Measurements from ENCODE around the gene DNAAF5. TPM values are rescaled to one million over a fixed set of nuclear protein-coding genes. Genes with fewer than 3 reads are reported as not detected.
A peak's percentile ranks its signal among the peaks of the same experiment; 100 is the strongest.

The DNAAF5 gene
- total and polyA plus RNA-seq, 2 experiments from 2014 or later, result 32.7 to 93.8 TPM

- TF ChIP-seq, protein P1, sequence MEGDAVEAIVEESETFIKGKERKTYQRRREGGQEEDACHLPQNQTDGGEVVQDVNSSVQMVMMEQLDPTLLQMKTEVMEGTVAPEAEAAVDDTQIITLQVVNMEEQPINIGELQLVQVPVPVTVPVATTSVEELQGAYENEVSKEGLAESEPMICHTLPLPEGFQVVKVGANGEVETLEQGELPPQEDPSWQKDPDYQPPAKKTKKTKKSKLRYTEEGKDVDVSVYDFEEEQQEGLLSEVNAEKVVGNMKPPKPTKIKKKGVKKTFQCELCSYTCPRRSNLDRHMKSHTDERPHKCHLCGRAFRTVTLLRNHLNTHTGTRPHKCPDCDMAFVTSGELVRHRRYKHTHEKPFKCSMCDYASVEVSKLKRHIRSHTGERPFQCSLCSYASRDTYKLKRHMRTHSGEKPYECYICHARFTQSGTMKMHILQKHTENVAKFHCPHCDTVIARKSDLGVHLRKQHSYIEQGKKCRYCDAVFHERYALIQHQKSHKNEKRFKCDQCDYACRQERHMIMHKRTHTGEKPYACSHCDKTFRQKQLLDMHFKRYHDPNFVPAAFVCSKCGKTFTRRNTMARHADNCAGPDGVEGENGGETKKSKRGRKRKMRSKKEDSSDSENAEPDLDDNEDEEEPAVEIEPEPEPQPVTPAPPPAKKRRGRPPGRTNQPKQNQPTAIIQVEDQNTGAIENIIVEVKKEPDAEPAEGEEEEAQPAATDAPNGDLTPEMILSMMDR (IDR thresholded peaks at IDR 0.05; ENCODE audit: low read depth, low read length), result no peak
- no peaks in the 10 kb centered on the region for H3K27me3 ChIP-seq
- H3K36me3 ChIP-seq, result no peaks in the 10 kb centered on the region
- H3K9me3 ChIP-seq (ENCODE audit: low read depth), result no peaks in the 10 kb centered on the region
- no peak overlapping the region for H3K27ac ChIP-seq
- no peaks in the 10 kb centered on the region for H3K4me1 ChIP-seq (ENCODE audit: low read depth)
- H3K4me3 ChIP-seq, result no peak overlapping the region
- DNase-seq (ENCODE audit: low read depth in 1 of 2, low spot score in 1 of 2), result no peak
Observed at GRCh38 chr7:805261-805660, 78.8 kb downstream of the DNAAF5 start.

DNA sequence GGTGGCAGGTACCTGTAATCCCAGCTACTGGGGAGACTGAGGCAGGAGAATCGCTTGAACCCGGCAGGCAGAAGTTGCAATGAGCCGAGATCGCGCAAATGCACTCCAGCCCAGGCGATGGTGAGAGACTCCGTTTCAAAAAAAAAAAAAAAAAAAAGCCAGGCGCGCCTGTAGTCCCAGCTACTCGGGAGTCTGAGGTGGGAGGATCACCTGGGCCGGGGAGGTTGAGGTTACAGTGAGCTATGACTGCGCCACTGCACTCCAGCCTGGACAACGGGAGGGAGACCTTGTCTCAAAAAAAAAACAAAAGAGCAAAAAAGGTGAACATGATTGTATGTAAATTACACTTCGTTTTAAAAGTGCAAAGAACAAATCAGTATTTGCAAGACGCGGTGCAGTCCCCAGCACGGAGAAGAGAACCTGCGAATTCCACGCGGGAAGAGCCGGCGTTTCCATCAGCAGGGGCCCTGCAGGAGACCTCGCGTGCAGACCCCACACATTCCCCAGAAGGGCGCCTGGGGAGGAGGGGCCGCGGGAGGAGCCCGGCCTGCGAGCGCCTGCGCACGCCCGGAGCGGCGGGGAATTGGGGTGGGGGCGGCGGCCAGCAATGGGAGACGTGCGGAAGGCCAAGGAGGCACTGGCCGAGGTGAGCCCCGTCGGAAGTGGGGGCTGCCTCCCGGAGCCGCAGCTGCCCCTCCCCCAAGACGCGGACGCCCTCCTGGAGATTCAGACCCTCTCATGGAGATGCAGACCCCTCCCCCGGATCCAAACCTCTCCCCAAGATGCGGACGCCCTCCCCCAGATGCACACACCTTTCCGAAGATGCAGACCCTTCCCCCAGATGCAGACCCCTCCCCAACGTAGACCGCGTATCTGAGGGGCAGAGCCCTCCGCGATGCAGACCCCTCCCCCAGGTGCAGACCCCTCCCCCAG is 89.1 kb downstream of the DNAAF5 start:
- no peaks in the 10 kb centered on the region for H3K36me3 ChIP-seq
- peak overlapping the region; percentile 36 for H3K4me3 ChIP-seq
- no peaks in the 10 kb centered on the region for H3K27me3 ChIP-seq
- peaks cover 17% of the 10 kb centered on the region for H3K4me1 ChIP-seq (ENCODE audit: low read depth)
- H3K9me3 ChIP-seq (ENCODE audit: low read depth), result no peaks in the 10 kb centered on the region
- DNase-seq (ENCODE audit: low read depth in 1 of 2, low spot score in 1 of 2), result peak; percentile 26 to 90
- H3K27ac ChIP-seq, result peak overlapping the region; percentile 1
- TF ChIP-seq, protein P1 (IDR thresholded peaks at IDR 0.05; ENCODE audit: low read depth, low read length), result no peak

DNA sequence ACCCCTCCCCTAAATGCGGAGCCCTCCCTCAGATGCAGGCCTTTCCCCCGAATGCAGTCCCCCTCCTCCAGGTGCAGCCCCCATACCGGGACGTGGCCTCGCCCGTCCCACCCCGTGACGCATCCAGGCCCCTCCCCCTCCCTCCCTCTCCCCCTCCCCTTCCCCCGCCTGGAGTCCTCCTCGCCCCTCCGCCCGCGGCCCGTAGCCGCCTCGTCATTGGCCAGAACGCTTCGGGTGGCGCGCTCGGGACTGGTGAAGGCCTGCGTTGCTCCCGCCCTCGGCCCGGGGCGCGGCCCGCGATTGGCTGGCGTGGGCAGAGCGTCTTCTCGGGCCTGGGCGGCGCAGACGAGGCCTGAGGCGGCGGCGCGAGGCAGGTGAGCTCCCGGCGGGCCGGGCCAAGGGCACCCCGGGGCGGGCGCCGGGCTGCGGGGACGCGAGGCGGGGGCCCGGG is 89.8 kb downstream of the DNAAF5 start:
- peaks cover 25% of the 10 kb centered on the region for H3K4me1 ChIP-seq (ENCODE audit: low read depth)
- DNase-seq (ENCODE audit: low read depth in 1 of 2, low spot score in 1 of 2), result peak; percentile 99
- H3K27ac ChIP-seq, result peak overlapping the region; percentile 83
- no peaks in the 10 kb centered on the region for H3K27me3 ChIP-seq
- H3K4me3 ChIP-seq, result peak overlapping the region; percentile 98
- no peaks in the 10 kb centered on the region for H3K36me3 ChIP-seq
- TF ChIP-seq, protein P1 (IDR thresholded peaks at IDR 0.05; ENCODE audit: low read depth, low read length), result no peak
- no peaks in the 10 kb centered on the region for H3K9me3 ChIP-seq (ENCODE audit: low read depth)

- peaks cover 32% of the 10 kb centered on the region for H3K4me1 ChIP-seq (ENCODE audit: low read depth)
- H3K27me3 ChIP-seq, result no peaks in the 10 kb centered on the region
- DNase-seq (ENCODE audit: low read depth in 1 of 2, low spot score in 1 of 2), result peak; percentile 17 to 43
- H3K36me3 ChIP-seq, result no peaks in the 10 kb centered on the region
- peak overlapping the region; percentile 83 for H3K27ac ChIP-seq
- H3K9me3 ChIP-seq (ENCODE audit: low read depth), result no peaks in the 10 kb centered on the region
- TF ChIP-seq, protein P1 (IDR thresholded peaks at IDR 0.05; ENCODE audit: low read depth, low read length), result no peak
- peak overlapping the region; percentile 98 for H3K4me3 ChIP-seq
Observed at GRCh38 chr7:816751-817671, 90.5 kb downstream of the DNAAF5 start.

GRCh38 chr7:818031-818699 is 91.7 kb downstream of the DNAAF5 start:
- no peaks in the 10 kb centered on the region for H3K9me3 ChIP-seq (ENCODE audit: low read depth)
- TF ChIP-seq, protein P1 (IDR thresholded peaks at IDR 0.05; ENCODE audit: low read depth, low read length), result peak; percentile 35
- H3K27me3 ChIP-seq, result no peaks in the 10 kb centered on the region
- H3K4me1 ChIP-seq (ENCODE audit: low read depth), result peaks cover 37% of the 10 kb centered on the region
- no peak overlapping the region for H3K27ac ChIP-seq
- no peak overlapping the region for H3K4me3 ChIP-seq
- no peaks in the 10 kb centered on the region for H3K36me3 ChIP-seq
- peak in 1 of 2 donors; percentile 34 for DNase-seq (ENCODE audit: low read depth in 1 of 2, low spot score in 1 of 2)
